Measurements from ENCODE around the gene FPR1. TPM values are rescaled to one million over a fixed set of nuclear protein-coding genes. Genes with fewer than 3 reads are reported as not detected.

The FPR1 gene
- total RNA-seq, 3 donors from 2014 or later, result 3.6 to 14.5 TPM; not detected in 1

- intact Hi-C loops (cut with DNase I, micrococcal nuclease), result no loop called here
- no peak for DNase-seq
- Histone ChIP-seq H3K4me1 (ENCODE audit: low read depth) (no peaks in the 10 kb centered on the region), H3K36me3 (ENCODE audit: low read depth) (no peaks in the 10 kb centered on the region), H3K4me3 (no peak overlapping the region), H3K9me3 (peaks cover 11% of the 10 kb centered on the region)
- no peak for ATAC-seq
- no peak for TF ChIP-seq CTCF (IDR thresholded peaks at IDR 0.05)
Observed at GRCh38 chr19:51797480-51797879, 45.8 kb upstream of the FPR1 start.

- DNase-seq (peak in 1 of 3 donors; percentile 21), ATAC-seq (no peak)
- Histone ChIP-seq H3K4me1 (ENCODE audit: low read depth) (no peaks in the 10 kb centered on the region), H3K9me3 (peaks cover 11% of the 10 kb centered on the region), H3K36me3 (ENCODE audit: low read depth) (no peaks in the 10 kb centered on the region), H3K4me3 (no peak overlapping the region)
- no peak for TF ChIP-seq CTCF (IDR thresholded peaks at IDR 0.05)
- intact Hi-C loops (cut with DNase I, micrococcal nuclease), result no loop called here
Observed at GRCh38 chr19:51796195-51796679, 44.6 kb upstream of the FPR1 start.

- peaks cover 10% of the 10 kb centered on the region for H3K9me3 ChIP-seq
- no peak for TF ChIP-seq CTCF (IDR thresholded peaks at IDR 0.05)
- no peak for ATAC-seq
- no peaks in the 10 kb centered on the region for H3K36me3 ChIP-seq (ENCODE audit: low read depth)
- intact Hi-C loops (cut with DNase I, micrococcal nuclease), result no loop called here
- no peak within 1 kb of the TSS for H3K4me3 ChIP-seq
- no peak for DNase-seq
- no peaks in the 10 kb centered on the region for H3K4me1 ChIP-seq (ENCODE audit: low read depth)
Observed at GRCh38 chr19:51794885-51795490, 43.3 kb upstream of the FPR1 start, which contains the start of gene FPR3. FPR3 (plus strand) TSS chr19:51795157; CDS start chr19:51823749, 28,592 bp downstream.

- no peaks in the 10 kb centered on the region for H3K9me3 ChIP-seq
- no peak for ATAC-seq
- H3K4me3 ChIP-seq, result no peak overlapping the region
- no peak for DNase-seq
- no peaks in the 10 kb centered on the region for H3K36me3 ChIP-seq (ENCODE audit: low read depth)
- intact Hi-C loops (cut with DNase I, micrococcal nuclease), result no loop called here
- TF ChIP-seq CTCF (IDR thresholded peaks at IDR 0.05), result no peak
- no peaks in the 10 kb centered on the region for H3K4me1 ChIP-seq (ENCODE audit: low read depth)
Observed at GRCh38 chr19:51793994-51794393, 42.3 kb upstream of the FPR1 start.

GRCh38 chr19:51792932-51793331, 41.3 kb upstream of the FPR1 start:
- intact Hi-C loops (cut with DNase I, micrococcal nuclease), result no loop called here
- no peaks in the 10 kb centered on the region for H3K9me3 ChIP-seq
- no peak overlapping the region for H3K4me3 ChIP-seq
- H3K4me1 ChIP-seq (ENCODE audit: low read depth), result no peaks in the 10 kb centered on the region
- no peaks in the 10 kb centered on the region for H3K36me3 ChIP-seq (ENCODE audit: low read depth)
- ATAC-seq (no peak), DNase-seq (no peak)
- no peak for TF ChIP-seq CTCF (IDR thresholded peaks at IDR 0.05)
